Right hindlimb (tissue), 1 donor: ENCODE results near the gene TRIO.
A peak's percentile ranks its signal among the peaks of the same experiment; 100 is the strongest.
"Not testable (repeated sequence)": the region's sequence is repeated elsewhere in the genome, so short reads cannot be mapped to it uniquely, and the experiment has no call there.

Experiments
- DNase-seq: peaks from one replicate; pipeline ENCODE4 v3.0.0-alpha.2; 2018

TRIO gene

DNA sequence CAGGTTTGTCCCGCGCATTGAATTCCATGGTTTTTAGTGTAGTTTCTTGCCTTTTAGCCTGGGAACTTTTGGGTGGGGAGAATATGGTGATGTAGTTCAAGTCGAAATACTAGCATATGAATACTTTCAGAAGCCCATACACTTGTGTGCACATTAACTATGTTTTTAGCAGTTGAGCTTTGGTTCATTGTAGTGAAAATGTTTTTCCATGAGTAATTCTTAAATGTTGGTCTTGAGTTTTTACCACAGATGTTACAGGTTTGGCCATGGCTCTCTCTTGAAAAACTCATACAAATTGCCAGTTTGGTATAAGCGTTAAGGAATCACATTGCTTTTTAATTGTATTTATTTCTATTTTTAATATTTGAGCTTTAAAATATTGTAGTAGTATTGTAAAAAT, 45.6 kb downstream of the TRIO start:
- no peak for DNase-seq

DNA sequence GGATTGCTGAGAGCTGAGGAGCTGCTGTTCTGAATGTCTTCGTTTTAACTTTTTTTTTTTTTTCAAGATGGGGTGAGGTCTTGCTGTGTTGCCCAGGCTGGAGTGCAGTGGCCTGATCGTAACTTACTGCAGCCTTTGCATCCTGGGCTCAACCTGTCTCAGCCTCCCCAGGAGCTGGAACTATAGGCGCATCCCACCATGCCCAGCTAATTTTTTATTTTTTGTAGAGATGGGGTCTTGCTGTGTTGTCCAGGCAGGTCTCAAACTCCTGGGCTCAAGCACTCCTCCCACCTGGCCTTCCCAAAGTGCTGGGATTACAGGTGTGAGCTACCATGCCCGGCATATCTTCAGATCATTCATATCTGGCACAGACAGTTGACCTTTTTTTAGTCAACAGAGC, 46.5 kb downstream of the TRIO start:
- DNase-seq: no peak

DNA sequence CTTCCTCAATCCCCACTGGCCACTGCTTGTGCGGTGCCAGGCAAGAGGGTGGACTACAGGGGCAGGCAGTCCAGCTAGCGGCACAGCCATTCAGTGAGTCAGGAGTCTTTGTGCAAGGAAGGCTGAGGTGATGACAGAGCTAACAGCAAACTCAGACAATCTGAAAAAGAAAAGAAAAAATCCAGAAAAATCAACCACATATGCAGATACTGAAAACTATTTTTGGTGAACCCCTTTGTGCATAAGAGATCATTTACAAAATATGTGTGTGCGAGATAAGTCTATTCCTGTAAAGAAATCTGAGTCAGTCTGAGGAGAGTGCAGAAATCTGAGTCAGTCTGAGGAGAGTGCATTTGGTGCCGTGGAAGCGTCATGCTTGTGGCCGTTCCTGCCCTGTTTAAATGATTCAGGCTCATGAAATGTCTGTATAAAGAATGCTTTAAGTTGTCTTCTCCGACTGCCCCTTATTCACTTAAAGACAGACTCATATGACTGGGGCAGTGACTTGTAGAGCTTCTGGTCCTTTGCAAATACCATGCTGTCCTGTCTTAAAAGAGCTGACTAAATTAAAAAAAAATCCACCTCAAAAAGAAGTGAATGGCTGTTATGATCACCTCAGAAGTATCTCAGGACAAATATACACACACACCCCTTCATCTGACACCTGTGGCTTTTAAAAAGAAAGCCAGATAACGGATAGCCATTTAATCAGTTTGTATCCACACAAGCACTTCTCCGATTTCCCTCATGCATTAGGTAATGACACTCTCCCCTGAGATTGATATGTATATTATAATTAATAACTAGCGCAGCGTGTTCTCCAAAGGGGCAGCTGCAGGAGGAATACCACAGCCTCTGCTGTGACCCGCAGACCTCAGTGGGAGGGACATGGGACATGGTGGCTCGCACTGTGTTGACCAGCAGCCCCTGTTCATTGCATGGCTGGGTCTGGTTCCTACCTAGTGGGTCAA, 47.3 kb downstream of the TRIO start:
- no peak for DNase-seq

GRCh38 chr5:14191325-14191724, 48.2 kb downstream of the TRIO start:
- no peak for DNase-seq

- DNase-seq: no peak
These were observed 50.4 kb downstream of the TRIO start for GRCh38 chr5:14193496-14193895.

- no peak for DNase-seq
These were observed 52.4 kb downstream of the TRIO start for GRCh38 chr5:14195588-14195987.

- DNase-seq: no peak
These were observed 53.9 kb downstream of the TRIO start for GRCh38 chr5:14197056-14197455.

DNA sequence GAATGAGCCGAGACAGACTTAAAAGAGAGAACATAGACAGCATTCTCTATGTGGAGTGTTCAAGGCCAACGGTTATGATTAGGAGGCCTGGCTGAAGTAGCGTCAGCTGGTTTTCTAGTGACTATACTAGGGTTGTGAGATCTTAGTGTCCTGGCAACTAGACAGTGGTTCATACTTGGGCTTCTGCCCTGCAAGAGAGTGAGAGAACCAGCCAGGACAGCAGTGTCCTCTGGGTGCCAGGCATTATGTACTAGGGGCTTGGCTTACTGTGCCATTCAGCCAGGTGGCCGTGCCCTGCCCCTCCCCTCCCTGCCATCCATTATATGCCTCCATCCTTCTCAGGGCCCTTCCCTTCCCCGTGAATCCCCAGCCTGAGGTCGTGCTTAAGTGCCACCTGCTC, 56.8 kb downstream of the TRIO start:
- no peak for DNase-seq

GRCh38 chr5:14200312-14200990, 57.3 kb downstream of the TRIO start:
- DNase-seq: no peak

DNA sequence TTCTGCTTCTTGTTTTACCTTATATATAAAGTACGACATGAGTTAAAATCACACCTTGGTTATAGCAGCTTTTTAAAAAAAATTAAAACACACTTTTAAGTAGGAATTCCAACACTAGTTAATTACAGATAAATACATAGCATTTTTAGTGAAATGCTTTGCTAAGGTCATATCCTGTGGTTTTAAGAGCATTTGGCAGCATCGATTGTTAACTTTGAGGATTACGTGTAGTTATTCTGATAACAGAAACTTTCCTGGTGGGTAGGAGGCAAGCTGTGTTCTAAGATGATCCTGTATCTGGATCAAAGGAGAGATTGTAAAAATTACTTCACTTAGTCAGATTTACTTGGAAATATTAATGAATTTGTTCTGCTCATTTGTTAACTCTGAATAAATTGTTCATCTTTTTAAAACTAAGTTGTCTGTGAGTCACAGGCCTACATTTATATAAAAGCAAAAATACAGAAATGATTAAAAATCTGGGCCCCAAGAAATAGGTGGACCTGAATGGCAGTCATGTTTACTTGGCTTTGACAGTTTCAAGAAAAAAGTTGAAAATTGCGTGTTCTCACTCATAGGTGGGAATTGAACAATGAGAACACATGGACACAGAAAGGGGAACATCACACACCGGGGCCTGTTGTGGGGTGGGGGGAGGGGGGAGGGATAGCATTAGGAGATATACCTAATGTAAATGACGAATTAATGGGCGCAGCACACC, 58.3 kb downstream of the TRIO start:
- no peak for DNase-seq

- no peak for DNase-seq
These were observed 59.3 kb downstream of the TRIO start for GRCh38 chr5:14202462-14202861.

DNA sequence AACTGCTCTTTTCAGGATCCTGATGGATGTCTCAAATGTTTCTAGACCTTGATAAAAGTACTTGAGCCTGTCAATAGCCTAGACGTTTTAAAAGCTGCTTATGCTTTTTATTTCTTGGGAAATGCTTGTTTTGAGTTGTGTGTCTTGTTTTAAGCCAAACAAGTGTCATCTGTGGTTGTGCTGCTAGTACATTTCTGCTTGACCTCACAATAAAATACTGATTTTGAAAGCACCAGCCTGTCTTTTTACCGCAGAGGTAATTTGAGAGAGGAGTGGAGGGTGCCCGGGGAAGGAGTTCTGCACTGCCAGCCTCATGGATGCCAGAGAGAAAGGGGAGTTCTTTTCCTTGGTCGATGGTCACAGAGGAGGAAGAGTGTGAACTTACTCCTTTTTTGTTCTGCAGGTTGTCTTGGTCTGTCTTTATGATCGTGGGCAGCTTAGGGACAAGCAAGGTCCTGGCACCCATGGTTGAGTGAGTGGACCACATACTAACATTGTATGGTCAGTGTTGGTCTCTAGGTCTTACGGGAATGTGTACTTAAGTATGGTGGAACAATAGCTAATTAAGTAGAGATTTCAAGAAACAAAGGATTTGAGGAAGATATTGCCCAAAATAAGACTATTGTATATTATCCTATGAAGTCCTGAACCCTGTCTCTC, 61.0 kb downstream of the TRIO start:
- no peak for DNase-seq

DNA sequence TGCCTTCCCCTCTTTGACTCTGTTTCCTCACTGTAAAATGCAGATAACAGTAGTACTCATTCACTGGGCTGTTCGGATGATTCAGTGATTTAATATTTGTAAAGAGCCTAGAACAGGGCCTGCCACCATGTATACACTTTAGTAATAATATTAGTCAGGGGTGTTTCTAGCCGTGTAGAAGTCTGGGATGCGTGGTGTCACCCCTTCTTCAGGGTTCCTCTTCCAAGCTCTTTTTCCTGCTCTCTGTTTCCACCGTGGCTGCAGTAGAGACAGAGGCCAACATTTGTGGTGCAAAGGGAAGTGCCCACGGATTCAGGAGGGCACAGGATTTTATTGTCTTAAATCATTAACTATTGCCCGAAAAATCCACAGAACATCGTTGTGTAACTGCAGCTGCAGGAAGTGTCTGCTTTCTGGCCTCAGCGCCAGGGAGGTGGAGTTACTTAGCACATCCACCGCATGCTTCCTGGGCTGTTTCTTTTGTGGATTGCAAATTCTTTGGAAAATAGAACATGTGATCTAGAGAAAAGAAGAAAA, 61.7 kb downstream of the TRIO start:
- DNase-seq: peak; percentile 60

GRCh38 chr5:14206028-14206725, 63.0 kb downstream of the TRIO start:
- no peak for DNase-seq

DNA sequence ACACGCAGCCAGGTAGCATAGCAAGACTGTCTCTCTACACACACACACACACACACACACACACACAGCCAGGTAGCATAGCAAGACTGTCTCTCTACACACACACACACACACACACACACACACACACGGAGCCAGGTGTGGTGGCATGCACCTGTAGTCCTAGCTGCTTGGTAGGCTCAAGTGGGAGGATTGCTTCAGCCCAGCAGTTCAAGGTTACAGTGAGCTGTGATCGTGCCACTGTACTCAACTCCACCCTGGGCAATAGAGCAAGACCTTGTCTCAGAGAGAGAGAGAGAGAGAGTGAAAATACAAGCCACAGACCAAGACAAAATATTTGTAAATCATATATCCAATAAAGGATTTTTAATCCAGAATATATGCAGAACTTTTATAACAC, 64.3 kb downstream of the TRIO start:
- DNase-seq: not testable (repeated sequence)

DNA sequence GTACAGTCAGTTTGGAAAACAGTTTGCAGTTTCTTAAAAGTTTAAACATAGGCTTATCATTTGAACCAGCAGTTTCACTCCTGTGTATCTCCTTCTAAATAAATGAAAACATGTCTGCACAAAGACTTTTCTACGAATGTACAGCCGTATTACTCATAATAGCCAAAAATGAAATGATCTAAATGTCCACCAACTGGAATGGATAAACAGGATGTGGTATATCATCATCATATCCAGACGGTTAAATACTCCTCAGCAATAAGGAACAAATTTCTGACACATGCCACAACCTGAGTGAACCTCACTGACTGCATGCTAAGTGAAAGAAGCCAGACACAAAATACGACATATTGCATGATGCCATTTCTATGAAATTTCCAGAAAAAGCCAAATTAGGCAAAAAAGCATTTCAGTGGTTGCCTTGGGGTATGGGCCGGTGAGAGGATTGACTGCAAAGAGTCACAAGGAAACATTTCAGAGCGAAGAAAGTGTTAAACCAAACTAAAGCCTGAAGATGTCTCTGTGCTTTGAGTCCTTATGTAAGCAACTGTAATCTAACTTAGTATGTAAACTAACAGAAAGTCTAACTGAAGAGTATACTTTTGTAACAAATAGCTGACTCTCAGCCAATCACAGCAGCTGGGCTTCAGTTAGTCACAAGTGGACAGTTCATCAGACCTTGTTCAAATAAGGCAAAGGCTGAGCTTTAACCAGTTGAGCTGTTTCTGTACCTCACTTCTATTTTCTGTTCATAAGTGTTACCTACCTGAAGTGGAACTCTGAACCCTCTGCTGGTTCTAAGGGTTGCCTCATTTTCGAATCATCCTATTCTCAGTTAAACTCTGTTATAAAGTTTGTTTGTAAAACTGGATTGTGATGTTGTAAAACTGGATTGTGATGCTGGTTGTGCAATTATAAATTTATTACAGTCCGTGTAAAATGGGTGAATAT, 65.2 kb downstream of the TRIO start:
- no peak for DNase-seq

- no peak for DNase-seq
These were observed 66.2 kb downstream of the TRIO start for GRCh38 chr5:14209222-14209822.

- DNase-seq: no peak
These were observed 66.7 kb downstream of the TRIO start for GRCh38 chr5:14209836-14210235.

GRCh38 chr5:14210729-14211128, 67.6 kb downstream of the TRIO start:
- DNase-seq: no peak
